SK-MEL-5 (cell line): ENCODE data around the gene RHCG. TPM values are rescaled to one million over a fixed set of nuclear protein-coding genes. Genes with fewer than 3 reads are reported as not detected.

Source experiments
- DNase-seq: peaks from one replicate; pipeline ENCODE4 v3.0.0-alpha.2; 2016; ENCODE audit warnings: low read depth, low spot score
- in situ Hi-C: cut with HindIII; loops from 2 replicates; pipeline ENCODE4 v1.10.0; 2016; ENCODE audit warnings: low sequenced_read_pairs, high pct_unique_total_duplicates, low pct_unique_long_range_greater_than_20kb
- total RNA-seq: library from RNA; depleted of rRNA; stranded (reverse); fragments of >200 nt; shearing (Covaris generic); gene quantifications from 2 replicates; pipeline ENCODE4 v1.2.3, GENCODE V29; 2014; rRNA removed

Gene RHCG
- total RNA-seq, 1 experiment from 2014 or later, result 10.4 TPM

GRCh38 chr15:89439764-89440163 is 56.6 kb downstream of the RHCG start:
- in situ Hi-C loops, result no loop called here
- DNase-seq, result no peak

- in situ Hi-C loops, result no loop called here
- peak; percentile 37 for DNase-seq
Observed at GRCh38 chr15:89436560-89437311, 59.6 kb downstream of the RHCG start.

- in situ Hi-C loops, result no loop called here
- no peak for DNase-seq
Observed at GRCh38 chr15:89435362-89435761, 61.0 kb downstream of the RHCG start.

- in situ Hi-C loops, result no loop called here
- no peak for DNase-seq
Observed at GRCh38 chr15:89433686-89434085, 62.7 kb downstream of the RHCG start.

GRCh38 chr15:89430530-89431341 is 65.6 kb downstream of the RHCG start:
- peak; percentile 84 for DNase-seq
- in situ Hi-C loops, result no loop called here

GRCh38 chr15:89429986-89430385 is 66.4 kb downstream of the RHCG start:
- DNase-seq, result no peak
- in situ Hi-C loops, result no loop called here

- in situ Hi-C loops, result no loop called here
- DNase-seq, result no peak
Observed at GRCh38 chr15:89429023-89429422, 67.4 kb downstream of the RHCG start.

GRCh38 chr15:89428246-89428645 is 68.1 kb downstream of the RHCG start:
- in situ Hi-C loops, result no loop called here
- DNase-seq, result no peak

- in situ Hi-C loops, result no loop called here
- no peak for DNase-seq
Observed at GRCh38 chr15:89426500-89426899, 69.9 kb downstream of the RHCG start.

GRCh38 chr15:89423981-89424380 is 72.4 kb downstream of the RHCG start:
- DNase-seq, result no peak
- in situ Hi-C loops, result no loop called here

Other genes with a start within 250 kb of the RHCG start
- 35.7 and 42.2 TPM in 2 replicates for gene POLG, start 161.8 kb downstream of the RHCG start, total RNA-seq
- 3.2 and 3.7 TPM in 2 replicates for gene TICRR, start 78.9 kb upstream of the RHCG start, total RNA-seq
- gene KIF7, start 158.9 kb upstream of the RHCG start, total RNA-seq, result 2.1 and 2.3 TPM in 2 replicates
- gene PLIN1, start 182.8 kb upstream of the RHCG start, total RNA-seq, result not detected in 2 replicates
- 11.9 and 12.3 TPM in 2 replicates for gene PEX11A, start 194.2 kb upstream of the RHCG start, total RNA-seq
- 0.19 TPM in 1 of 2 replicates, not detected in the other for gene WDR93, start 194.2 kb upstream of the RHCG start, total RNA-seq